Activated CD8-positive, alpha-beta memory T cell treated with anti-CD3 and anti-CD28 coated beads for 1 hour (primary cell): ENCODE measurements around the gene KCNQ5.
"Not testable (repeated sequence)": the region's sequence is repeated elsewhere in the genome, so short reads cannot be mapped to it uniquely, and the experiment has no call there.

ENCODE experiments used
- DNase-seq, 2 donors: peaks; one replicate each; pipeline ENCODE4 v3.0.0-alpha.2; 2020; ENCODE audit warnings: low read depth in 1 of 2; ENCODE audit errors: extremely low read depth in 1 of 2

The KCNQ5 gene

DNA sequence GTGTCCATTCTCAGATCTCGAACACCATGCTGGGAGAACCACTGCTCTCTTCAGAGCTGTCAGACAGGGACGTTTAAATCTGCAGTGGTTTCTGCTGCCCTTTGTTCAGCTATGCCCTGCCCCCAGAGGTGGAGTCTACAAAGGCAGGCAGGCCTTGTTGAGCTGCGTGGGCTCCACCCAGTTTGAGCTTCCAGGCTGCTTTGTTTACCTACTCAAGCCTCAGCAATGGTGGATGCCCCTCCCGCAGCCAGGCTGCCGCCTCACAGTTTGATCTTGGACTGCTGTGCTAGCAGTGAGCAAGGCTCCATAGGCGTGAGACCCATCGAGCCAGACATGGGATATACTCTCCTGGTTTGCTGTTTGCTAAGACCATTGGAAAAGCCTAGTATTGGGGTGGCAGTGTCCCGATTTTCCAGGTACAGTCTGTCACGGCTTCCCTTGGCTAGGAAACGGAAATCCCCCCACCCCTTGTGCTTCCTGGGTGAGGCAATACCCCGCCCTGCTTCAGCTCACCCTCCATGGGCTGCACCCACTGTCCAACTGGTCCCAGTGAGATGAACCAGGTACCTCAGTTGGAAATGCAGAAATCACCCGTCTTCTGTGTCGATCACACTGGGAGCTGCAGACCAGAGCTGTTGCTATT lies 362.4 kb downstream of the KCNQ5 start:
- not testable (repeated sequence) for DNase-seq

DNA sequence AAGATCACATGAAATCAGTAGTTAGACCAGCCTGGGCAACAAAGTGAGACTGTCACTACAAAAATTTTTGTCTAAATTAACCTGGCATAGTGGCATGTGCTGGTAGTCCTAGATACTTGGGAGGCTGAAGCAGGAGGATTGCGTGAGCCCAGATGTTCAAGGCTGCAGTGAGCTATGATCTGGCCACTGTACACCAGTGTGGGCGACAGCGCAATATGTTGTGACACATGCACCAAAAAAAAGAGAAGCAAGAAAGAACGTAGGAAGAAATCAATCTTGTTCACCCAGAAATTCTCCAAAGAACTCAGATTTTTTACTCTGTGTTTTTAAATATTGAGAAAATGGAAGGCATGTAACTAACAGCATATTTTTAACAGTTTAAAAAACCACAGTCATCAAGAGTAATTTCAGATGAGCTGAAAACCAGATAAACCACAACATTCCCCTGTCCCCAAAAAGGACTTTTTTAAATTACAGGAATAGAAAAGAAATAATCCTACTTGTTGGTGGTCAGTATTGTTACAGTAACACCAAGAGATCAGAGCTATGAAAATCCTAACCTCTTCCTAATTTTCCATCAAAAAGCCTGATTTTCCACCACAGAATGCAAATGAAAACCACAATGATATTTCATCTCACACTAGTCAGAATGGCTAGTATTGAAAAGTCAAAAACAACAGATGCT lies 363.3 kb downstream of the KCNQ5 start:
- DNase-seq: no peak

DNA sequence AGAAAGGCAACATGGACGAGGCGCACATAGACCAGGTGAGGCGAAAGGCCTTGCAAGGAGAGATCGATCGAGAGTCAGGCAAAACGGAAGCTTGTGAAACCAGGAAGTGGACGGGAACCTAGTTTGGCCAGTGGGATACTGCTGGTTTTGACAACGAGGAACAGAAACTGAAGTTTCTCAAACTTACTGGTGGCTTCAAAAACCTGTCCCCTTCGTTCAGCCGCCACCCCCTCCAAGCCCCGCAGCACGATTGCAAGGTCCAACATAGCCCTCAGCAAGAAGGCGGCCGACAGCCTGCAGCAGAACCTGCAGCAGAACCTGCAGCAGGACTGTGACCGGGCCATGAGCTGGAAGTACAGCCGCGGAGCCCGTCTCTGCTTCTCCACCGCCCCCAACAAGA lies 365.4 kb downstream of the KCNQ5 start:
- DNase-seq: no peak

- no peak for DNase-seq
These were observed 378.1 kb downstream of the KCNQ5 start for GRCh38 chr6:72999995-73000394.

DNA sequence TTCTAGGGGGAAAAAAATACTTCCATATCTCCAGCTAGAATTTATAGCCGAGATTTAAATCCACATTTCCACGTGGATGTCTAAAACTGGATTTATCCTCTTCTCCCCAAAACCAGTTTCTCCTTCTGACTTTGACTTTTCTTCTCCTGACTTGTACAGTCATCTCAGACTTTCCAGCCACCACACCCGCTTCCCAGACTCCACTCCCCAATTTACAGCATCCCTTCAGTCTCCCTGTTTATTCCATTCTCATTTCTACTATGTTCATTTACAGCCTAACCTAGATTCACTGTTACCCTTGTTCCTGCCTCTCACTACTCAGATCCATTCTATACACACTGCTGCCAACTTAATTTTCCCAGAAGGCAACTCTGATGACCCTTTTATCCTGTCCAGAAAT lies 378.6 kb downstream of the KCNQ5 start:
- no peak for DNase-seq

DNA sequence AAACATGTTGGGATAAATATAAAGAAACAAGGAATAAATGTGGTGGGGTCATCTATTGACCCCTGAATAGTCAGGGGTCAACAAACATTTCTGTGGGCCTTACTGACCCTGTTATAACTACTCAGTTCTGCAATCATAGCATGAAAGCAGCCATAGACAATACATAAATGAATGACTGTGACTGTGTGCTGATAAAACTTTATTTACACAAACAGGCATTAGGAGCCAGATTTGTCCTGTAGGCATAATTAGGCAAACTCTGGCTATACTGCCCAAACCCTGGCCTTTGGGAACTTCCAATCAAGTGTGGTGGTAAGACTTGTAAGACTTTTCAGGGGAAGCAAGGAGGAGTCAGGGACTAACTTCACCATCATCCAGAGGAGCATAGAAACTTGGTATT lies 380.7 kb downstream of the KCNQ5 start:
- DNase-seq: no peak

DNA sequence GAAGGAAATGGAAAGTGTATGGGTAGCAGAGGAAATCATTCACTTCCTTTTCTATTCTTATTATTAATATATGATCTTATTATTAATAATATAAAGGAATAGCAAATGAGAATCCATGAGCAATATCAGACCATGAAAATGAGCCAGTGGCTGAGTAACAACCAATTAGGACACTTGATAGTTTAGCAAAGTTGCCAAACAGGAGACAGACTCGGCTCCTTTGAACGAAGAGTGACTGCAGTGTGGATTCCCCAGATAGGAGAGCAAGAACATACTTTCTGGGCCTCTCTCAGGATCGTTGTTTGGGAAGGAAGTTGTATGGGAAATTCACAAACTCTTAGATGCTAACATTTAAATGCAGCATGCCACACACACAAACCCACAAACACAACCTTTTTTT lies 381.4 kb downstream of the KCNQ5 start:
- no peak for DNase-seq

- DNase-seq: no peak
These were observed 382.4 kb downstream of the KCNQ5 start for GRCh38 chr6:73004231-73004630.

- DNase-seq: no peak
These were observed 383.0 kb downstream of the KCNQ5 start for GRCh38 chr6:73004861-73005260.

DNA sequence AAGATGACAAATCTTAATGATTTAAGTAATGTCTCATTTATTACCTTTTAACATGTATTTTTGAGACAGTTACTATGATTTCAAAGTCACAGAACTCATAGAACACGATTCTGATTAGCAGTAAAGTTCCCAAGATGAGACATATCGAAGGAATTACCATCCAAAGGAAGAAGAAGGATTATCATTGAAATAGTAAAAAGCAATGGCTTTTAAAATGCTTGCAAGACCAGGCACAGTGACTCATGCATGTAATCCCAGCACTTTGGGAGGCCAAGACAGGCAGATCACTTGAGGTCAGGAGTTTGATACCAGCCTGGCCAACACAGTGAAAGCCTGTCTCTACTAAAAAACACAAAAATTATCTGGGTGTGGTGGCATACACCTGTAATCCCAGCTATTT lies 384.3 kb downstream of the KCNQ5 start:
- no peak for DNase-seq

GRCh38 chr6:73011945-73012344 lies 390.1 kb downstream of the KCNQ5 start:
- no peak for DNase-seq

DNA sequence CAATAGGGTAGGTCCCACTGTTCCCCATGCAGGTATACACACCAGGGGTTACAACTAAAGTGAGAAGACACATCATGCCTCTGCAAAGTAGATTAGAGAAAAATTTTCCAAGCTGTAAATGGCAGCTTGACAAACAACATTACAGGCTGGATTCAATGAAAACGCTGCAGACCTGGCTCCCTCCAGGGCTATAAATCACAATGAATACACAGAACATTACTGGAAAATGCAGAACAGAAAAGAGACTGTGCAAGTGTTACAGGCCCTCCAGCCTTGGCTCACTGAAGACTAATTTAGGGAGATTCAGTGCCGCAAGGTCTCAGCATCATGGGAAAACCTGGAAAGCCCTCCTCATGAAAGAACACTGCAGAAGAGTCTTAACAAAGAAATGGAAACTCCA lies 395.6 kb downstream of the KCNQ5 start:
- no peak for DNase-seq

- no peak for DNase-seq
These were observed 402.7 kb downstream of the KCNQ5 start for GRCh38 chr6:73024598-73024997.

GRCh38 chr6:73027691-73028090 lies 405.8 kb downstream of the KCNQ5 start:
- no peak for DNase-seq

GRCh38 chr6:73028124-73028766 lies 406.4 kb downstream of the KCNQ5 start:
- no peak for DNase-seq

- DNase-seq: no peak
These were observed 407.1 kb downstream of the KCNQ5 start for GRCh38 chr6:73028893-73029450.

- no peak for DNase-seq
These were observed 408.4 kb downstream of the KCNQ5 start for GRCh38 chr6:73030257-73030656.

- no peak for DNase-seq
These were observed 409.2 kb downstream of the KCNQ5 start for GRCh38 chr6:73030791-73031782.

DNA sequence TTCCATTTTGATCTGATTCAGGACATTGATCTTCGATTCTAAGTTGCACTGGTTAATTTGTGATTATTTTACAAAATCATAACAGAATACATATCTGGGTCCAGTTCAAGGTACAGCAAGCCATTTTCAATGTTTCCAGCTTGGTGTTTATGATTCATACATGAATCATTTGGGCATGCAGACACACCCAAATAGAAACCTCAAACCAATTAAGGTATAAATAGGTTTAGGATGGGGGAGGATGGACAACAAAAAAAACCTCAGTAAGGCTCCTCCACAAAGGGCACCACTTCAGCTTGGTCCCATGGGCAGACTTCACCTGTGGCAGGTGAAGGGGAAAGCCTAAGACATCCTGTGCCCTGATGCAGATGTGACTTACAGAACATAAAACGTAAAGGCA lies 410.7 kb downstream of the KCNQ5 start:
- no peak for DNase-seq

DNA sequence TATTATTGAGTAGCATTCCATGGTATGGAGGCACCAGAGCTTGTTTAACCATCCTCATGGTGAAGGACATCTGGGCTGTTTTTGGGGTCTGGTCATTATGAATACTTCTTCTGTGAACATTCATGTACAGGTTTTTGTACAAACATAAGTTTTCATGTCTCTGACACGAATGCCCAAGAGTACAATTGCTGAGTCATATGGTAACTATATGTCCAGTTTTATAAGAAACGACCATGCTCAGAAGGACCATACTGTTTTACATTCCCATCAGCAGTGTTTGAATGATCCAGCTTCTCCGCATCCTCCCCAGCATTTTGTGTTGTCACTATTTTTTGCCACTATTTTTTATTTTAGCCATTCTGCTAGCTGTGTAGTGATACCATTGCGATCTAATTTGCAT lies 414.8 kb downstream of the KCNQ5 start:
- no peak for DNase-seq

GRCh38 chr6:73041051-73041450 lies 419.2 kb downstream of the KCNQ5 start:
- DNase-seq: no peak
